Endothelial cell (in vitro differentiated cells): ENCODE results near the gene SCT. TPM values are rescaled to one million over a fixed set of nuclear protein-coding genes. Genes with fewer than 3 reads are reported as not detected.
A peak's percentile ranks its signal among the peaks of the same experiment; 100 is the strongest.
"Not testable (repeated sequence)": the region's sequence is repeated elsewhere in the genome, so short reads cannot be mapped to it uniquely, and the experiment has no call there.

Experiments
- DNase-seq: peaks from one replicate; pipeline ENCODE4 v3.0.0; 2021; ENCODE audit warnings: low spot score
- H3K27ac Mint-ChIP-seq: one replicate; pipeline ENCODE4 v1.8.0; 2021; ENCODE audit warnings: mixed read lengths, inconsistent platforms; ENCODE audit not compliant: unreplicated experiment
- H3K27me3 Mint-ChIP-seq: one replicate; pipeline ENCODE4 v1.8.0; 2021; ENCODE audit warnings: mild to moderate bottlenecking, moderate library complexity, mixed read lengths, inconsistent platforms; ENCODE audit not compliant: unreplicated experiment
- H3K36me3 Mint-ChIP-seq: one replicate; pipeline ENCODE4 v1.8.0; 2021; ENCODE audit warnings: mild to moderate bottlenecking, low read depth, mixed read lengths, inconsistent platforms; ENCODE audit not compliant: unreplicated experiment
- H3K4me1 Mint-ChIP-seq: one replicate; pipeline ENCODE4 v1.8.0; 2021; ENCODE audit warnings: mild to moderate bottlenecking, mixed read lengths, inconsistent platforms; ENCODE audit not compliant: unreplicated experiment
- H3K4me3 Mint-ChIP-seq: one replicate; pipeline ENCODE4 v1.8.0; 2021; ENCODE audit warnings: mild to moderate bottlenecking, mixed read lengths, inconsistent platforms; ENCODE audit not compliant: unreplicated experiment
- H3K9me3 Mint-ChIP-seq: one replicate; pipeline ENCODE4 v1.8.0; 2021; ENCODE audit warnings: mixed read lengths, inconsistent platforms; ENCODE audit not compliant: unreplicated experiment
- total RNA-seq: library from RNA; stranded (reverse); fragmentation: NEBNext Ultra II Directional; extraction: Animal tissue kit (Norgen Biotek cat#: 25700); gene quantifications from one replicate; pipeline ENCODE4 v1.2.1, GENCODE V29; 2021; ENCODE audit not compliant: unreplicated experiment
- TF ChIP-seq, protein P1 (sequence below): fragments of 200-600 bp; sonication (generic); IDR thresholded peaks from one replicate; pipeline ENCODE4 v1.5.0; 2021; ENCODE audit warnings: antibody characterized with exemption; ENCODE audit not compliant: unreplicated experiment

SCT gene
- total RNA-seq, 1 donor from 2014 or later = 1.8 TPM

DNA sequence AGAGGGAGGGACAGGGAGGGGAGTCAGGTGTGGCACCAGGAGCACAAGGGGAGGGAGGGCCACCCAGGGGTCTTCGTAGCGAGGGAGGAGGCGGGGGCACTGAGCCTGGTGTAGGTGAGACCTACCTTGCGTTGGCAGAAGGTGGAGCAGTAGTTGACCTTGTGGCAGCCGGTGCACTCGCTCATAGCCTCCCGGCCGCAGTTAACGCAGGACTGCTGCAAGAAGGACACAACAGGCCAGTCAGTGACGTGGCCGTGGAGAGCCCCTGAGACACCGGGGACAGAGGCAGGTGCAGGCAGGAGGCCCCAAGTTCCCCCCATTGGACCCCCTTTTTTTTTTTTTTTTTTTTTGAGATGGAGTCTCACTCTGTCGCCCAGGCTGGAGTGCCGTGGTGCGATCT is 26.9 kb upstream of the SCT start:
- Mint-ChIP-seq H3K9me3 (no peaks in the 10 kb centered on the region), H3K4me3 (no peak overlapping the region), H3K27ac (no peak overlapping the region), H3K27me3 (peaks cover 14% of the 10 kb centered on the region), H3K4me1 (no peaks in the 10 kb centered on the region), H3K36me3 (peaks cover 19% of the 10 kb centered on the region)
- TF ChIP-seq, protein P1, sequence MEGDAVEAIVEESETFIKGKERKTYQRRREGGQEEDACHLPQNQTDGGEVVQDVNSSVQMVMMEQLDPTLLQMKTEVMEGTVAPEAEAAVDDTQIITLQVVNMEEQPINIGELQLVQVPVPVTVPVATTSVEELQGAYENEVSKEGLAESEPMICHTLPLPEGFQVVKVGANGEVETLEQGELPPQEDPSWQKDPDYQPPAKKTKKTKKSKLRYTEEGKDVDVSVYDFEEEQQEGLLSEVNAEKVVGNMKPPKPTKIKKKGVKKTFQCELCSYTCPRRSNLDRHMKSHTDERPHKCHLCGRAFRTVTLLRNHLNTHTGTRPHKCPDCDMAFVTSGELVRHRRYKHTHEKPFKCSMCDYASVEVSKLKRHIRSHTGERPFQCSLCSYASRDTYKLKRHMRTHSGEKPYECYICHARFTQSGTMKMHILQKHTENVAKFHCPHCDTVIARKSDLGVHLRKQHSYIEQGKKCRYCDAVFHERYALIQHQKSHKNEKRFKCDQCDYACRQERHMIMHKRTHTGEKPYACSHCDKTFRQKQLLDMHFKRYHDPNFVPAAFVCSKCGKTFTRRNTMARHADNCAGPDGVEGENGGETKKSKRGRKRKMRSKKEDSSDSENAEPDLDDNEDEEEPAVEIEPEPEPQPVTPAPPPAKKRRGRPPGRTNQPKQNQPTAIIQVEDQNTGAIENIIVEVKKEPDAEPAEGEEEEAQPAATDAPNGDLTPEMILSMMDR = no peak
- no peak for DNase-seq

DNA sequence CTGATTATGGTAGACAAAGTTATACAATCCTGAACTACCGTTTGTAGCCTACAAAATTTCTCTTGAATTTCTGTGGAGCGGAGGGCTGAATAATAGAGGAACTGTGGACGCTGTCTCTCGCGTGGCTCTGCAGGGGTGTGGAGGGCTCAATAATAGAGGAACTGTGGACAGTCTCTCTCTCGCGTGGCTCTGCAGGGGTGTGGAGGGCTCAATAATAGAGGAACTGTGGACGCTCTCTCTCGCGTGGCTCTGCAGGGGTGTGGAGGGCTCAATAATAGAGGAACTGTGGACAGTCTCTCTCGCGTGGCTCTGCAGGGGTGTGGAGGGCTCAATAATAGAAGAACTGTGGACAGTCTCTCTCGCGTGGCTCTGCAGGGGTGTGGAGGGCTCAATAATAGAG is 26.2 kb upstream of the SCT start:
- not testable (repeated sequence) for DNase-seq, H3K4me3 Mint-ChIP-seq, H3K9me3 Mint-ChIP-seq, H3K4me1 Mint-ChIP-seq, H3K27ac Mint-ChIP-seq
- Mint-ChIP-seq H3K27me3 (peaks cover 14% of the 10 kb centered on the region), H3K36me3 (peaks cover 22% of the 10 kb centered on the region)

DNA sequence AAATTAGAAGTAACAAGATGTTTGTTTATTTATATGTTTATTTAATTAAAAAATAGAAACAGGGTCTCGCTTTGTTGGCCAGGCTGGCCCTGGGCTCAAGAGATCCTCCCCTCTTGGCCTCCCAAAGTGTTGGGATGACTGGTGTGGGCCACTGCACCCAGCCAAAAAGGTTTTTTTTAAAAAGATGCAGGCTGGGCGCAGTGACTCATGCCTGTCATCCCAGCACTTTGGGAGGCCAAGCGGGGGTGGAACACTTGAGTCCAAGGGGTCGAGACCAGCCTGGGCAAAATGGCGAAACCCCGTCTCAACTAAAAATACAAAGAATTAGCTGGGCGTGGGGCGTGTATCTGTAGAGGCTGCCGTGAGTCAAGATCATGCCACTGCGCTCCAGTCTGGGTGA is 23.5 kb upstream of the SCT start:
- H3K27me3 Mint-ChIP-seq = peaks cover 14% of the 10 kb centered on the region
- TF ChIP-seq, protein P1 = no peak

DNA sequence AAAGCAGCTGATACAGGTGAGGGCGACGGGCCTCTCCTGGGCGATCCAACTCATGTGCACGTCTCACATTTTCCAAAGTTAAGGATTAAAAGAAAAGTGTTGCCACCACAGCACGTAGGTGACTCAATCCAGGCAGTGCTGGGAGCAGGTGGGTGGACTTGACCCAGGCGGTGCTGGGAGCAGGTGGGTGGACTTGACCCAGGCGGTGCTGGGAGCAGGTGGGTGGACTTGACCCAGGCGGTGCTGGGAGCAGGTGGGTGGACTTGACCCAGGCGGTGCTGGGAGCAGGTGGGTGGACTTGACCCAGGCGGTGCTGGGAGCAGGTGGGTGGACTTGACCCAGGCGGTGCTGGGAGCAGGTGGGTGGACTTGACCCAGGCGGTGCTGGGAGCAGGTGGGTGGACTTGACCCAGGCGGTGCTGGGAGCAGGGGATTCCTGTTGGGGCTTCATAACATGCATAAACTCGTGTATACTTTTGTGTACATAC is 20.7 kb upstream of the SCT start:
- Mint-ChIP-seq H3K27me3 (peaks cover 14% of the 10 kb centered on the region), H3K4me3 (peak overlapping the region; percentile 35), H3K36me3 (peaks cover 13% of the 10 kb centered on the region)
- not testable (repeated sequence) for H3K9me3 Mint-ChIP-seq, H3K4me1 Mint-ChIP-seq, H3K27ac Mint-ChIP-seq, DNase-seq

More for the DNA sequence above, 23.5 kb upstream of the SCT start:
- Mint-ChIP-seq H3K9me3 (no peaks in the 10 kb centered on the region), H3K4me3 (no peak overlapping the region), H3K36me3 (peaks cover 20% of the 10 kb centered on the region), H3K4me1 (no peaks in the 10 kb centered on the region), H3K27ac (no peak overlapping the region)
- no peak for DNase-seq

DNA sequence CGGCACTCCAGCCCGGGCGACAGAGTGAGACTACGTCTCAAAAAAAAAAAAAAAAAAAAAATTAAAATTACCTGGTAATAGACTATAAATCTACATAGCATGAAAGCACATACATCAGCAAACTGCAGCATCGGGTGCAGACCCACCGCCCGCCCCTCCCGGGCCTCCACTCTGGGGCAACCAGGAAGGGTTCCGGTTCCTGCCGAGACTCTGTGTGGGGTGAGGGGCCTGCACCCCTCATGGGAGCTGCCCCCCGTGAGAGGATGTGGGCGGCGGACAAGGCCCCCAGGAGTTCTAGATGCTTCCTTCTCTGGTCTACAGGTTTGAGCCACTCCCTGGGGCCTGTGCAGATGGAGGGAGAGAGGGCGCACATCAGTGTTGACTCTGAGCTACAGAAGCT is 19.2 kb upstream of the SCT start:
- Mint-ChIP-seq H3K27me3 (peaks cover 15% of the 10 kb centered on the region), H3K4me1 (peaks cover 3% of the 10 kb centered on the region), H3K36me3 (peaks cover 8% of the 10 kb centered on the region), H3K4me3 (no peak overlapping the region), H3K9me3 (no peaks in the 10 kb centered on the region), H3K27ac (no peak overlapping the region)
- DNase-seq = no peak
- TF ChIP-seq, protein P1 = no peak

DNA sequence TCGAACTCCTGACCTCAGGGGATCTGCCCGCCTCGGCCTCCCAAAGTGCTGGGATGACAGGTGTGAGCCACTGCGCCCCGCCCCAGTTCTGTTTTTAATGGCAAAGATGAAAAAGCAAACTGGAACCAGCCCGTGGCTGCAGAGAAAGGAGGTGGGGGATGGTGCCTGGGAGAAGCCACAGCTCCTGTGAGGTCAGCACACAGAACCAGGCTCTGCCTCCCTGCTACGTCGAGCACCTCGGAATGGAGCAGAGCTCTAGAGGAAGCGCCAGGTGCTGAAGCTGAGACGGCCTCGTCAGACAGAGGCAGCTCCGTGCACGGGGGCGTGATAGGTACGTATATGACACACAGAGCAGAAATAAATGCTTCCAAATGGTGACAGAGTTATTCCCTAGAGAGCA is 18.6 kb upstream of the SCT start:
- DNase-seq = no peak
- Mint-ChIP-seq H3K4me3 (no peak overlapping the region), H3K27me3 (peaks cover 15% of the 10 kb centered on the region), H3K4me1 (peaks cover 3% of the 10 kb centered on the region), H3K27ac (no peak overlapping the region), H3K9me3 (no peaks in the 10 kb centered on the region), H3K36me3 (peaks cover 7% of the 10 kb centered on the region)
- TF ChIP-seq, protein P1 = no peak
